ENCODE data around the gene UAP1L1. TPM values are rescaled to one million over a fixed set of nuclear protein-coding genes. Genes with fewer than 3 reads are reported as not detected.
"Not testable (repeated sequence)": the region's sequence is repeated elsewhere in the genome, so short reads cannot be mapped to it uniquely, and the experiment has no call there.

UAP1L1 gene
- total RNA-seq, 1 donor from 2014 or later: 1.0 TPM

DNA sequence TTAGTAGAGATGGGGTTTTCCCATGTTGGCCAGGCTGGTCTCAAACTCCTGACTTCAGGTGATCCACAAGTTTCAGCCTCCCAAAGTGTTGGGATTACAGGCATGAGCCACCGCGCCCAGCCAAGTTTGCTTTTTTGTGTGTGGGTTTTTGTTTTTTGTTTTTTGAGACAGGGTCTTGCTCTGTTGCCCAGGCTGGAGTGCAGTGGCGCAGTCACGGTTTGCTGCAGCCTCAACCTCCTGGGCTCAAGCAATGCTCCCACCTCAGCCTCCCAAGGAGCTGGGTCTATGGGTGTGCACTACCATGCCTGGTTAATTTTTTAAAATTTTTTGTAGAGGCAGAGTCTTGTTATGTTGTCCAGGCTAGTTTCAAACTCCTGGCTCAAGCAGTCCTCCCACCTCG is 43.8 kb upstream of the UAP1L1 start:
- not testable (repeated sequence) for H3K4me3 ChIP-seq (ENCODE audit: low read length in 3 of 3); H3K27ac ChIP-seq (ENCODE audit: low read depth, low read length); H3K9ac ChIP-seq (ENCODE audit: low read depth in 1 of 3, low read length in 3 of 3); H3K9me3 ChIP-seq (ENCODE audit: control insufficient read depth in 3 of 3, low read length in 3 of 3); H3K36me3 ChIP-seq (ENCODE audit: control insufficient read depth in 3 of 3, insufficient read depth in 3 of 3, low read length in 3 of 3)
- Histone ChIP-seq H3K27me3 (ENCODE audit: control insufficient read depth in 3 of 3, insufficient read depth in 3 of 3, low read length in 3 of 3) (peaks cover 4 to 16% (median 5%) of the 10 kb centered on the region in 3 donors), H3K4me1 (ENCODE audit: control insufficient read depth in 3 of 3, insufficient read depth in 3 of 3, low read length in 3 of 3) (peaks cover 21 to 34% (median 22%) of the 10 kb centered on the region in 3 donors)

DNA sequence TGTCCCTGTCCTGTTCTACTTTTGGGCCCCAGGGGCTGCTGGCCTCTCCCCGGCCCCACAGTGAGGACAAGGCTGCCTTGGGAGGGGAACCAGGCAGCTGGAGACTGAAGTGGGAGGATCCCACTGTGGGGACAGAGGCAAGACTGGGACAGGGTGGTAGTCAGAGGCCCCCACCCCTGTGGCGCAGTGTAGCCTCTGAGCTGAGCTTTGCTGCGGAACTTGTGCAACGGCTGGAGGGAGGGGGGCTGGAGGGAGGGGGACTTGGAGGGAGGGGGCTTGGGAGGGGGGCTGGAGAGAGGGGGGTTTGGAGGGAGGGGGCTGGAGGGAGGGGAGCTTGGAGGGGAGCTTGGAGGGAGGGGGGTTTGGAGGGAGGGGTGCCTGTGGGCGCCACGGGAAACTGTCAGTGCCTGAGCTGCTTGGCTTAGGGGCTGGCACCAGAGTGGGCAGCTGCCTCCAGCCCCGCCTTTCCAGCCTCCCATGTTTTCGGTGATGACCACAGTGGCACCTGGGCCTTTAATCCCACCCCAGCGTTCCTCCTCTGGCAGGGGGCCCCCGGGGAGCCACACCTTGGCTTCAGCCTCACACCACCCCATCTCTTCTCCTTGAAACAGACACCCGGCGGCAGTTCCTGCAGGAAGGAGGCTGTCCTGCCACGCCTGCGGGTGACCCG is 43.1 kb upstream of the UAP1L1 start:
- peaks cover 14 to 27% (median 15%) of the 10 kb centered on the region in 3 donors for H3K4me1 ChIP-seq (ENCODE audit: control insufficient read depth in 3 of 3, insufficient read depth in 3 of 3, low read length in 3 of 3)
- no peak overlapping the region for H3K9ac ChIP-seq (ENCODE audit: low read depth in 1 of 3, low read length in 3 of 3)
- H3K27me3 ChIP-seq (ENCODE audit: control insufficient read depth in 3 of 3, insufficient read depth in 3 of 3, low read length in 3 of 3): peaks cover 4 to 16% (median 5%) of the 10 kb centered on the region in 3 donors
- no peaks in the 10 kb centered on the region for H3K9me3 ChIP-seq (ENCODE audit: control insufficient read depth in 3 of 3, low read length in 3 of 3)
- H3K27ac ChIP-seq (ENCODE audit: low read depth, low read length): no peak overlapping the region
- H3K4me3 ChIP-seq (ENCODE audit: low read length in 3 of 3): no peak overlapping the region
- peaks cover 0 to 2% (median 2%) of the 10 kb centered on the region in 3 donors for H3K36me3 ChIP-seq (ENCODE audit: control insufficient read depth in 3 of 3, insufficient read depth in 3 of 3, low read length in 3 of 3)

DNA sequence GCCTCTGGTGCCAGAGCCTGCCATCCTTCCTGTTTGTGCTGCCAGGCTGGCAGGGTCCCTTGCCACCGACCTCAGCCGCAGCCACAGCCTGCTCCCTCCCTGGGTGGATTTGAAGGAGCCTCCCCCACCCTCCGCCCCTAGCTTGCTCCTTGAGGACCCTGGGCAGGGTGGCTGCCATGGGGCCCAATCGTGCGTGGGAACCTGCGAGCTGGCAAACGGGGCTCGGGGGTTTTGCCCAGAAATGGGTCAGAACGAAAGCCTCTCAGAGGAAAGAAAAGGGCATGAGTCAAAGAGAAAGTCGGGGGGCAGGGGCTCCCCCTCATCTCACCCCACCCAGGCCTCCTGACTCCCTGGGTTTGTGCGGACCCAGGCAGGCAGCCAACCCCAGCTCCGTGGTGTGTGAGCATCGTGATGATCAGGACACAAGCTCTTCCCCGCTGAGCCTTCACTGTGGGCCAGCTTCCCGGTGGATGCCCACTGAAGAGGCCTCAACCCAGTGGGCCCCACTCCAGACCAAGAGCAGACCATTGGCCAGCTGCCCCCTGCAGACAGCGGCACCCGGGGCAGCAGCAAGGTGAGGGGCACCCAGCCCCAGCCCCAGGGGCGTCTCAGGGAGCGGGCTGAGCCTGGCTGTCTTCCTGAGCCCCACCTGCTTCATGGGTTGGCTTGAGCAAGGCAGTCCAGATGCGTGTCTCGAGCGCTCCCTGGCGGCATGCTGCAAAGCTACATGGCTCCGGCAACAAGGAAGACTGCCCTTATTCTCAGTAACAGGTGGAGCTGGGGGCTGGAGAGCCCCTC is 42.4 kb upstream of the UAP1L1 start:
- H3K36me3 ChIP-seq (ENCODE audit: control insufficient read depth in 3 of 3, insufficient read depth in 3 of 3, low read length in 3 of 3): peaks cover 0 to 9% (median 5%) of the 10 kb centered on the region in 3 donors
- no peaks in the 10 kb centered on the region for H3K9me3 ChIP-seq (ENCODE audit: control insufficient read depth in 3 of 3, low read length in 3 of 3)
- no peak overlapping the region for H3K4me3 ChIP-seq (ENCODE audit: low read length in 3 of 3)
- H3K4me1 ChIP-seq (ENCODE audit: control insufficient read depth in 3 of 3, insufficient read depth in 3 of 3, low read length in 3 of 3): peaks cover 11 to 20% (median 12%) of the 10 kb centered on the region in 3 donors
- H3K27ac ChIP-seq (ENCODE audit: low read depth, low read length): no peak overlapping the region
- peaks cover 4 to 16% (median 5%) of the 10 kb centered on the region in 3 donors for H3K27me3 ChIP-seq (ENCODE audit: control insufficient read depth in 3 of 3, insufficient read depth in 3 of 3, low read length in 3 of 3)
- H3K9ac ChIP-seq (ENCODE audit: low read depth in 1 of 3, low read length in 3 of 3): peak overlapping the region in 1 of 3 donors; percentile 54

DNA sequence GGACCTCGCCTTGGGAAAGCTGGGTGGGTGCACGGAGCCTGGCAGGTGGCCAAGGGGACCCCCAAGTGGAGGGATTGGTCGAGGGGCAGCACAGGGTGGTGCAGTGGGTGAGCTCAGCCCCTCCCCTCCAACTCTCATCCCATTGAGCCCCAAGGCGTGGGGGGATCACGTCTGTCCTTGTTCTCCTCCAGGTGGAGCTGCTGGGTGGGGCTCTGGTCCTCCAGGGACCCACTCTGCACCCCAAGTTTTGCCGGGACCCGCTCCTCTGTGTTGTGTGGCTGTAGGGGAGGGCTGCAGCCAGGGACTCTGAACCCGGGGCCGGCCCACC is 41.8 kb upstream of the UAP1L1 start:
- Histone ChIP-seq H3K9ac (ENCODE audit: low read depth in 1 of 3, low read length in 3 of 3) (peak overlapping the region in 1 of 3 donors; percentile 54), H3K9me3 (ENCODE audit: control insufficient read depth in 3 of 3, low read length in 3 of 3) (no peaks in the 10 kb centered on the region)

DNA sequence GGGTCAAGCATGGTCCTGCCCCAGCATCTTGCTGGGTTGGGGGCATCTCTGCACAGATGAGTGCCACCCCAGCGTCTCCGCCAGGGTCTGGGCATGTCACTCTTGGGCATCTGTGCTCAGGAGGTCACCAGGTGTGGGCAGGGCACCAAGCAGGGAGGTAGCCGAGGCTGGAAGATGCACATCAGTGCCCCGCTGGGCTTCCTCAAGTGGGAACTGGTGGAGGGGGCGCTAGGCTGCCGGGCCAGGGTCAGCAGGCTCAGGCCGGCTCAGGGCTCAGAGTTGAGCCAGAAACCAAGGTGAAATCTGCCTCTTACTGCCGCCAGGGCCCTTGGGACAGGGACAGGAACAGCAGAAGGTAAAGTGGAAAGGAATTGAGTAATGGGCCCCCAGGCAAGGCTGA is 41.4 kb upstream of the UAP1L1 start:
- H3K27ac ChIP-seq (ENCODE audit: low read depth, low read length): no peak overlapping the region
- peaks cover 11 to 18% (median 12%) of the 10 kb centered on the region in 3 donors for H3K4me1 ChIP-seq (ENCODE audit: control insufficient read depth in 3 of 3, insufficient read depth in 3 of 3, low read length in 3 of 3)
- H3K9ac ChIP-seq (ENCODE audit: low read depth in 1 of 3, low read length in 3 of 3): no peak overlapping the region
- peaks cover 4 to 16% (median 5%) of the 10 kb centered on the region in 3 donors for H3K27me3 ChIP-seq (ENCODE audit: control insufficient read depth in 3 of 3, insufficient read depth in 3 of 3, low read length in 3 of 3)
- H3K4me3 ChIP-seq (ENCODE audit: low read length in 3 of 3): no peak overlapping the region
- H3K9me3 ChIP-seq (ENCODE audit: control insufficient read depth in 3 of 3, low read length in 3 of 3): no peaks in the 10 kb centered on the region
- H3K36me3 ChIP-seq (ENCODE audit: control insufficient read depth in 3 of 3, insufficient read depth in 3 of 3, low read length in 3 of 3): peaks cover 0 to 12% (median 6%) of the 10 kb centered on the region in 3 donors

More for the DNA sequence above, 41.8 kb upstream of the UAP1L1 start:
- Histone ChIP-seq H3K36me3 (ENCODE audit: control insufficient read depth in 3 of 3, insufficient read depth in 3 of 3, low read length in 3 of 3) (peaks cover 0 to 12% (median 6%) of the 10 kb centered on the region in 3 donors), H3K4me3 (ENCODE audit: low read length in 3 of 3) (no peak overlapping the region), H3K27me3 (ENCODE audit: control insufficient read depth in 3 of 3, insufficient read depth in 3 of 3, low read length in 3 of 3) (peaks cover 4 to 16% (median 5%) of the 10 kb centered on the region in 3 donors), H3K4me1 (ENCODE audit: control insufficient read depth in 3 of 3, insufficient read depth in 3 of 3, low read length in 3 of 3) (peaks cover 11 to 18% (median 12%) of the 10 kb centered on the region in 3 donors), H3K27ac (ENCODE audit: low read depth, low read length) (no peak overlapping the region)

DNA sequence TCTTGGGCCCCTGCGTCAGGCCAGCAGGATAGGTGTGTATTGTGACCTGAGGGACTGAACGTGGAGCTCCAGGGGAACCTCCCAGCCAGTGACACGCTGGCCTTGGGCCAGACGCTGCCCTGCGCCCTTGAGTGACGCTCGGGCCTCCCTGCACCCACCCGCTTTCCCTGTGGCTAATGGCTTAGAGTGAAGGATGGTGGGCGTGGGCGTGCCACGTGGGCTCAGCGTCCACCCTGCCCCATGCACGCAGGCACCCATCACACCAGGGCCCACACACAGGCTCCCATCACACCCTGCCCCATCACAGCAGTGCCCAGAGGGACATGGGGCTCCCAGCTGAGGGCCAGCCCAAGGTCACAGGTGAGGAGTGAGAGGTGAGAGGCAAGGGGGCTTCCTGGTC is 40.3 kb upstream of the UAP1L1 start:
- Histone ChIP-seq H3K4me1 (ENCODE audit: control insufficient read depth in 3 of 3, insufficient read depth in 3 of 3, low read length in 3 of 3) (peaks cover 12 to 15% (median 14%) of the 10 kb centered on the region in 3 donors), H3K9me3 (ENCODE audit: control insufficient read depth in 3 of 3, low read length in 3 of 3) (no peaks in the 10 kb centered on the region), H3K27ac (ENCODE audit: low read depth, low read length) (no peak overlapping the region), H3K9ac (ENCODE audit: low read depth in 1 of 3, low read length in 3 of 3) (no peak overlapping the region), H3K27me3 (ENCODE audit: control insufficient read depth in 3 of 3, insufficient read depth in 3 of 3, low read length in 3 of 3) (peaks cover 4 to 16% (median 5%) of the 10 kb centered on the region in 3 donors), H3K4me3 (ENCODE audit: low read length in 3 of 3) (no peak overlapping the region), H3K36me3 (ENCODE audit: control insufficient read depth in 3 of 3, insufficient read depth in 3 of 3, low read length in 3 of 3) (peaks cover 0 to 12% (median 6%) of the 10 kb centered on the region in 3 donors)

DNA sequence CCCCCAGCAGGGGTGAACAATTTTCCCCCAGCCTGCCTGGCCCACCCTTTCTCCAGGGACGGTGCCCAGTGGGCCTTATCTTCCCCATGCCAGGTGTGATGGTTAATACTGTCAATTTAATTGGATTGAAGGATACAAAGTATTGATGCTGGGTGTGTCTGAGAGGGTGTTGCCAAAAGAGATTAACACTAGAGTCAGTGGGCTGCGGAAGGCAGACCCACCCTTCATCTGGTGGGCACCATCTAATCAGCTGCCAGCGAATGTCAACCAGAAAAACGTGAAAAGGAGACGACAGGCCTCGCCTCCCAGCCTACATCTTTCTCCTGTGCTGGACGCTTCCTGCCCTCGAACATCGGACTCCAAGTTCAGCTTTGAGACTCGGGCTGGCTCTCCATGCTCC is 39.8 kb upstream of the UAP1L1 start:
- Histone ChIP-seq H3K36me3 (ENCODE audit: control insufficient read depth in 3 of 3, insufficient read depth in 3 of 3, low read length in 3 of 3) (peaks cover 0 to 12% (median 6%) of the 10 kb centered on the region in 3 donors), H3K4me1 (ENCODE audit: control insufficient read depth in 3 of 3, insufficient read depth in 3 of 3, low read length in 3 of 3) (peaks cover 12 to 15% (median 14%) of the 10 kb centered on the region in 3 donors), H3K9ac (ENCODE audit: low read depth in 1 of 3, low read length in 3 of 3) (no peak overlapping the region), H3K4me3 (ENCODE audit: low read length in 3 of 3) (no peak overlapping the region), H3K27ac (ENCODE audit: low read depth, low read length) (no peak overlapping the region), H3K27me3 (ENCODE audit: control insufficient read depth in 3 of 3, insufficient read depth in 3 of 3, low read length in 3 of 3) (peaks cover 4 to 16% (median 5%) of the 10 kb centered on the region in 3 donors), H3K9me3 (ENCODE audit: control insufficient read depth in 3 of 3, low read length in 3 of 3) (no peaks in the 10 kb centered on the region)

DNA sequence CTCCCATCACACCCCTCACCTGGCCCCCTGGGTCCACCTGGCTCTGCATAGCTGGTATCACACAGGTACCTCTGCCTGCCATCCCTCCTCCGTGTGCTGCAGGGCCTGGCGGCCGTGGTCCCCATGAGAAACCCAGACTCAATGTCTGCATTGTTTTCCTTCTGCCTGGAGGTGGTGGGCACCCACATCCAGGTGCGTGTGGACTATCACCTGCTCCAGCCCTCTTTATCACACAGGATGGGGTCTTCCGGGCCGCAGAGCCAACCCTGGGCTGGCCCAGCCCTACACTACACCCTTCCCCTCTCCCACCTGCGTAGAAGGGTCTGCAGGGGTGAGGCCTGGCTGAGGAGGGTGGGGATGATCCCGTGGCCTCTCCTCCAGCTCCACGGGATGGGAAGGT is 38.4 kb upstream of the UAP1L1 start:
- Histone ChIP-seq H3K4me3 (ENCODE audit: low read length in 3 of 3) (no peak overlapping the region), H3K27me3 (ENCODE audit: control insufficient read depth in 3 of 3, insufficient read depth in 3 of 3, low read length in 3 of 3) (peaks cover 4 to 19% (median 11%) of the 10 kb centered on the region in 3 donors), H3K9me3 (ENCODE audit: control insufficient read depth in 3 of 3, low read length in 3 of 3) (no peaks in the 10 kb centered on the region), H3K36me3 (ENCODE audit: control insufficient read depth in 3 of 3, insufficient read depth in 3 of 3, low read length in 3 of 3) (peaks cover 0 to 12% (median 6%) of the 10 kb centered on the region in 3 donors), H3K4me1 (ENCODE audit: control insufficient read depth in 3 of 3, insufficient read depth in 3 of 3, low read length in 3 of 3) (peaks cover 13 to 21% (median 20%) of the 10 kb centered on the region in 3 donors), H3K9ac (ENCODE audit: low read depth in 1 of 3, low read length in 3 of 3) (no peak overlapping the region), H3K27ac (ENCODE audit: low read depth, low read length) (no peak overlapping the region)

DNA sequence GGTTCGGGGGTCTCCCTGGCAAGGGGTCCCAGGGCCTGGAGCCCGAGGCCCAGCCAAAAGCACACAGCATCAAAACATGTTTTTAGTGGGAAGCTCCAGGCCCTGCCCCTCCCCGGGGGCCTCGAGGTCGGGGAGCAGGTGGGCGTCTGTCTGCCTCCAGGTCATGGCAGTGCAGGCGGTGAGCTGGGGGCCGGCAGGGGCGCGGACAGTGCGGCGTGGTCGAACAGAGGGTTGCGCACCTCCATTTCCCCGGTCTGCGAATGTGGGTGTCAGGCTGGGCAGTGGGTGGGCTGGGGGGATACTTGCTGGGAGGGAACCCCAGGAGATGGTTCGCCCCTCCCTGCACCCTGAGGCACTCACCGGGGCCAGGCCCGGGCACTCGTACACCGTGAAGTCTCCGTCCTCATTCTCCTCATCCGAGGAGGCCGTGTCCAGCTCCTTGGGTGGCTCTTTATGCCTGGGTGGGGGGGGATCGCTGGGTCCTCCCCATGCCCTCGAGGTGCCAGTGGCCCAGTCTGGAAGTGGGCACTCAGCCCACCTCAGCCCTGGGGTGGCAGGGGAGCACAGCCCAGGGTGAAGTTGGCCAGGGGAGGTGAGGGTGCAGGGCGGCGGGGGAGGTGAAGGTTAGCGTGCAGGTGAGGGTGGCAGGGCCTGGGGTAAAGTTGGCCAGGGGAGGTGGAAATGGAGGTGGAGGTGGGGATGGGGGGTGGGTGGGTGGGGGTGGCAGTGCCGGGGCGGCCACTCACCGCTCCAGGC is 37.5 kb upstream of the UAP1L1 start:
- H3K4me3 ChIP-seq (ENCODE audit: low read length in 3 of 3): no peak overlapping the region
- H3K9ac ChIP-seq (ENCODE audit: low read depth in 1 of 3, low read length in 3 of 3): no peak overlapping the region
- no peaks in the 10 kb centered on the region for H3K9me3 ChIP-seq (ENCODE audit: control insufficient read depth in 3 of 3, low read length in 3 of 3)
- peaks cover 4 to 23% (median 19%) of the 10 kb centered on the region in 3 donors for H3K27me3 ChIP-seq (ENCODE audit: control insufficient read depth in 3 of 3, insufficient read depth in 3 of 3, low read length in 3 of 3)
- peaks cover 17 to 26% (median 25%) of the 10 kb centered on the region in 3 donors for H3K4me1 ChIP-seq (ENCODE audit: control insufficient read depth in 3 of 3, insufficient read depth in 3 of 3, low read length in 3 of 3)
- H3K36me3 ChIP-seq (ENCODE audit: control insufficient read depth in 3 of 3, insufficient read depth in 3 of 3, low read length in 3 of 3): peaks cover 0 to 12% (median 6%) of the 10 kb centered on the region in 3 donors
- no peak overlapping the region for H3K27ac ChIP-seq (ENCODE audit: low read depth, low read length)
